ENCODE results near the gene ELL. TPM values are rescaled to one million over a fixed set of nuclear protein-coding genes. Genes with fewer than 3 reads are reported as not detected.

The ELL gene
- total and polyA plus RNA-seq, 2 experiments from 2014 or later, result 11.3 to 20.1 TPM

DNA sequence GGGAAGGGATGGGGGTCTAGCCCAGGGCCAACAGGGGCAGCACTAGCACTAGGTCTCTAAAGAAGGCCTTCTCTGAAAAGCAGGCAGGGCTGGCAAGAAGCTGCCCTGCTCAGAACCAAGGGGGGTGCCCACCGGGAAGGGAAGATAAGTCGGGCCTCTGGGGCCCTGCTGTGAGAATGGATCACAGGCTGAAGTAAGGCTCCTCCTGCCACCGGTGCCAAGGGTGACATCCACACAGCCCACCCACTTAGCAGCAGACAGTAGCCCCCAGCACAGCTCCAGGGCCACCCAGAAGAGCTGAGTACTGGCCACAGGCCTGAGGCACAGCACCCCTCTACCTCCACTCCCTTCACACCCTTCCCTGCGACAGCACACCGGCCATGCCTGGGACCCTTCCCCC, 5.9 kb downstream of the ELL start:
- no peak overlapping the region for H3K27ac ChIP-seq (ENCODE audit: low read depth)
- H4K20me1 ChIP-seq (replicated peaks; ENCODE audit: insufficient read depth), result peaks cover 42% of the 10 kb centered on the region
- ATAC-seq, result no peak
- no peak overlapping the region for H3K4me3 ChIP-seq
- no peak for DNase-seq (ENCODE audit: low spot score)
- no peak overlapping the region for H3K27ac Mint-ChIP-seq
- no peak overlapping the region for H2AFZ ChIP-seq
- peaks cover 4% of the 10 kb centered on the region; the same call in 1 of the 2 replicates for H3F3A ChIP-seq (replicated peaks; ENCODE audit: low read depth)
- no peaks in the 10 kb centered on the region for H3K27me3 ChIP-seq (ENCODE audit: insufficient read depth)
- H3K79me2 ChIP-seq (replicated peaks; ENCODE audit: insufficient read depth), result peaks cover 97% of the 10 kb centered on the region
- peaks cover 16% of the 10 kb centered on the region for H3K4me1 Mint-ChIP-seq
- H3K36me3 Mint-ChIP-seq (ENCODE audit: low read depth), result no peaks in the 10 kb centered on the region
- H3K4me3 Mint-ChIP-seq, result no peak overlapping the region
- no peaks in the 10 kb centered on the region for H3K9me3 Mint-ChIP-seq
- H3K27me3 Mint-ChIP-seq (ENCODE audit: insufficient read depth, low read depth, poor library complexity), result peaks cover 13% of the 10 kb centered on the region
- no peak overlapping the region for H3K4me2 ChIP-seq
- TF ChIP-seq ZNF114 (CRISPR knock-in tag; IDR thresholded peaks at IDR 0.05) (no peak), EZH2 (IDR thresholded peaks at IDR 0.05; ENCODE audit: low read depth, unreplicated experiment) (no peak), REST (IDR thresholded peaks at IDR 0.05; ENCODE audit: unreplicated experiment) (no peak), STAT1 (IDR thresholded peaks at IDR 0.05; ENCODE audit: unreplicated experiment) (no peak), ZNF462 (CRISPR knock-in tag; IDR thresholded peaks at IDR 0.05) (no peak), ETS1 (IDR thresholded peaks at IDR 0.05) (no peak), POLR2AphosphoS5 (IDR thresholded peaks at IDR 0.05; ENCODE audit: low read depth) (no peak), NANOG (IDR thresholded peaks at IDR 0.05; ENCODE audit: borderline replicate concordance) (no peak), EZH2phosphoT487 (IDR thresholded peaks at IDR 0.05; ENCODE audit: unreplicated experiment) (no peak)
- TF ChIP-seq, protein P1, sequence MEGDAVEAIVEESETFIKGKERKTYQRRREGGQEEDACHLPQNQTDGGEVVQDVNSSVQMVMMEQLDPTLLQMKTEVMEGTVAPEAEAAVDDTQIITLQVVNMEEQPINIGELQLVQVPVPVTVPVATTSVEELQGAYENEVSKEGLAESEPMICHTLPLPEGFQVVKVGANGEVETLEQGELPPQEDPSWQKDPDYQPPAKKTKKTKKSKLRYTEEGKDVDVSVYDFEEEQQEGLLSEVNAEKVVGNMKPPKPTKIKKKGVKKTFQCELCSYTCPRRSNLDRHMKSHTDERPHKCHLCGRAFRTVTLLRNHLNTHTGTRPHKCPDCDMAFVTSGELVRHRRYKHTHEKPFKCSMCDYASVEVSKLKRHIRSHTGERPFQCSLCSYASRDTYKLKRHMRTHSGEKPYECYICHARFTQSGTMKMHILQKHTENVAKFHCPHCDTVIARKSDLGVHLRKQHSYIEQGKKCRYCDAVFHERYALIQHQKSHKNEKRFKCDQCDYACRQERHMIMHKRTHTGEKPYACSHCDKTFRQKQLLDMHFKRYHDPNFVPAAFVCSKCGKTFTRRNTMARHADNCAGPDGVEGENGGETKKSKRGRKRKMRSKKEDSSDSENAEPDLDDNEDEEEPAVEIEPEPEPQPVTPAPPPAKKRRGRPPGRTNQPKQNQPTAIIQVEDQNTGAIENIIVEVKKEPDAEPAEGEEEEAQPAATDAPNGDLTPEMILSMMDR (conservative IDR thresholded peaks at IDR 0.05; ENCODE audit: low read depth in 2 of 2), result no peak
- no peaks in the 10 kb centered on the region for H3K36me3 ChIP-seq (ENCODE audit: insufficient read depth)
- H3K9me2 ChIP-seq (ENCODE audit: insufficient read depth), result no peaks in the 10 kb centered on the region
- H3K4me1 ChIP-seq (ENCODE audit: insufficient read depth), result peaks cover 4% of the 10 kb centered on the region; the same call in 1 of the 2 replicates
